ENCODE results near the gene NLRP13. TPM values are rescaled to one million over a fixed set of nuclear protein-coding genes. Genes with fewer than 3 reads are reported as not detected.

Gene NLRP13
- total and polyA plus RNA-seq, 2 of the 4 experiments (the other 2 are of a cell fraction), result not detected

DNA sequence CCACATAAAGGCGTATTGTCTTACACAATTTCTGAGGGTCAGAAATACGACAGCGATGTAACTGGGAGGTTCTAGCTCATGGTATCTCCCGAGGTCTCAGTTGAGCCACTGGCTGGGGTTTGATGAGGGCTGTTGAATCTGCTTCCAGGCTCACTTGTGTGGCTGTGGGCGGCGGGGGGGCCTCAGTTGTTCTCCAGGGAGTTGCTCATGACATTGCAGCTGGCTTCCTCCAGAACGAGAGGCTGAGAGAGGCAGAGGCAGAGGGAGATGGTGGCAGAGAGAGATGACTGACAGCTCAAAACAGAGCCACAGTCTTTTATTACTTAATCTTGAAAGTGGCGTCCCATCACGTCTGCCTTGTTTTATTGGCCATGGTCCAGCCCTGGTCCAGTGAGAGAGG is 48.3 kb upstream of the NLRP13 start:
- no CpG with 5 or more reads among the region's 9 CpGs for WGBS, 2 experiments (ENCODE audit: extremely low coverage in 2 of 2, insufficient read length in 1 of 2)
- DNase-seq, result no peak

More for the DNA sequence above, 48.3 kb upstream of the NLRP13 start:
- Histone ChIP-seq H3K4me2 (ENCODE audit: low read depth, low read length) (no peak overlapping the region), H2BK15ac (ENCODE audit: low read depth, low read length) (no peak overlapping the region), H3K18ac (ENCODE audit: low read depth, low read length) (no peak overlapping the region), H2AK5ac (ENCODE audit: low read depth, low read length) (no peak overlapping the region), H3K14ac (replicated peaks; ENCODE audit: low read depth, low read length) (no peak overlapping the region), H3K56ac (ENCODE audit: extremely low read depth, insufficient read depth, low read length) (no peak overlapping the region), H2AK9ac (replicated peaks; ENCODE audit: low read depth, low read length, poor library complexity) (no peak overlapping the region), H3K9ac (ENCODE audit: low read depth, low read length) (no peak overlapping the region), H4K8ac (ENCODE audit: low read depth in 2 of 2, low read length in 2 of 2) (no peak overlapping the region), H3K4me3 (ENCODE audit: insufficient read depth, low read depth, low read length) (no peak overlapping the region), H2AFZ (replicated peaks; ENCODE audit: low read length, poor library complexity) (no peak overlapping the region), H3K9me3 (ENCODE audit: control insufficient read depth, insufficient read depth, low read length) (peaks cover 24% of the 10 kb centered on the region), H4K5ac (ENCODE audit: low read depth, low read length) (no peak overlapping the region), H3K9me1 (ENCODE audit: insufficient read depth, low read length) (no peaks in the 10 kb centered on the region), H4K91ac (ENCODE audit: insufficient read depth, low read depth, low read length) (no peak overlapping the region), H4K20me1 (ENCODE audit: insufficient read depth, low read length) (no peaks in the 10 kb centered on the region), H3K4me1 (ENCODE audit: control insufficient read depth, insufficient read depth, low read length) (no peaks in the 10 kb centered on the region), H3K79me1 (ENCODE audit: low read depth in 1 of 2, low read length in 2 of 2) (no peaks in the 10 kb centered on the region), H3K4ac (ENCODE audit: low read depth, low read length) (no peak overlapping the region), H3K23ac (ENCODE audit: low read depth, low read length) (no peak overlapping the region), H3K27ac (ENCODE audit: insufficient read depth, low read length) (no peak overlapping the region), H2BK5ac (ENCODE audit: low read depth, low read length, poor library complexity, severe bottlenecking) (no peak overlapping the region), H2BK20ac (ENCODE audit: low read depth, low read length) (no peak overlapping the region), H2BK120ac (ENCODE audit: low read depth, low read length) (no peak overlapping the region), H3K36me3 (ENCODE audit: control insufficient read depth, insufficient read depth, low read length) (no peaks in the 10 kb centered on the region), H3K27me3 (ENCODE audit: control insufficient read depth, insufficient read depth, low read length) (no peaks in the 10 kb centered on the region)
- ChIA-PET CTCF (no interaction called here), POLR2A (ENCODE audit: unreplicated experiment) (no interaction called here)
- TF ChIP-seq RCOR1 (IDR thresholded peaks at IDR 0.05; ENCODE audit: insufficient replicate concordance, low read length) (no peak), NFE2L2 (IDR thresholded peaks at IDR 0.05; ENCODE audit: low read depth, low read length) (no peak), MAZ (IDR thresholded peaks at IDR 0.05; ENCODE audit: borderline replicate concordance, low read depth, low read length) (no peak), CHD1 (IDR thresholded peaks at IDR 0.05; ENCODE audit: low read depth, low read length) (no peak), FOS (IDR thresholded peaks at IDR 0.05; ENCODE audit: low read depth, low read length) (no peak), RFX5 (IDR thresholded peaks at IDR 0.05; ENCODE audit: low read depth, low read length) (no peak), SMC3 (IDR thresholded peaks at IDR 0.05; ENCODE audit: low read depth, low read length) (no peak), BHLHE40 (IDR thresholded peaks at IDR 0.05; ENCODE audit: low read depth, low read length) (no peak), CEBPB (IDR thresholded peaks at IDR 0.05; ENCODE audit: low read depth, low read length) (no peak), RAD21 (IDR thresholded peaks at IDR 0.05; ENCODE audit: low read length) (no peak)
- TF ChIP-seq, protein P1, sequence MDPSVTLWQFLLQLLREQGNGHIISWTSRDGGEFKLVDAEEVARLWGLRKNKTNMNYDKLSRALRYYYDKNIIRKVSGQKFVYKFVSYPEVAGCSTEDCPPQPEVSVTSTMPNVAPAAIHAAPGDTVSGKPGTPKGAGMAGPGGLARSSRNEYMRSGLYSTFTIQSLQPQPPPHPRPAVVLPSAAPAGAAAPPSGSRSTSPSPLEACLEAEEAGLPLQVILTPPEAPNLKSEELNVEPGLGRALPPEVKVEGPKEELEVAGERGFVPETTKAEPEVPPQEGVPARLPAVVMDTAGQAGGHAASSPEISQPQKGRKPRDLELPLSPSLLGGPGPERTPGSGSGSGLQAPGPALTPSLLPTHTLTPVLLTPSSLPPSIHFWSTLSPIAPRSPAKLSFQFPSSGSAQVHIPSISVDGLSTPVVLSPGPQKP (IDR thresholded peaks at IDR 0.05; ENCODE audit: borderline replicate concordance, low read depth, low read length), result no peak
- TF ChIP-seq, protein P2, sequence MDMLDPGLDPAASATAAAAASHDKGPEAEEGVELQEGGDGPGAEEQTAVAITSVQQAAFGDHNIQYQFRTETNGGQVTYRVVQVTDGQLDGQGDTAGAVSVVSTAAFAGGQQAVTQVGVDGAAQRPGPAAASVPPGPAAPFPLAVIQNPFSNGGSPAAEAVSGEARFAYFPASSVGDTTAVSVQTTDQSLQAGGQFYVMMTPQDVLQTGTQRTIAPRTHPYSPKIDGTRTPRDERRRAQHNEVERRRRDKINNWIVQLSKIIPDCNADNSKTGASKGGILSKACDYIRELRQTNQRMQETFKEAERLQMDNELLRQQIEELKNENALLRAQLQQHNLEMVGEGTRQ (IDR thresholded peaks at IDR 0.05; ENCODE audit: low read depth, low read length), result no peak
- TF ChIP-seq, protein P3, sequence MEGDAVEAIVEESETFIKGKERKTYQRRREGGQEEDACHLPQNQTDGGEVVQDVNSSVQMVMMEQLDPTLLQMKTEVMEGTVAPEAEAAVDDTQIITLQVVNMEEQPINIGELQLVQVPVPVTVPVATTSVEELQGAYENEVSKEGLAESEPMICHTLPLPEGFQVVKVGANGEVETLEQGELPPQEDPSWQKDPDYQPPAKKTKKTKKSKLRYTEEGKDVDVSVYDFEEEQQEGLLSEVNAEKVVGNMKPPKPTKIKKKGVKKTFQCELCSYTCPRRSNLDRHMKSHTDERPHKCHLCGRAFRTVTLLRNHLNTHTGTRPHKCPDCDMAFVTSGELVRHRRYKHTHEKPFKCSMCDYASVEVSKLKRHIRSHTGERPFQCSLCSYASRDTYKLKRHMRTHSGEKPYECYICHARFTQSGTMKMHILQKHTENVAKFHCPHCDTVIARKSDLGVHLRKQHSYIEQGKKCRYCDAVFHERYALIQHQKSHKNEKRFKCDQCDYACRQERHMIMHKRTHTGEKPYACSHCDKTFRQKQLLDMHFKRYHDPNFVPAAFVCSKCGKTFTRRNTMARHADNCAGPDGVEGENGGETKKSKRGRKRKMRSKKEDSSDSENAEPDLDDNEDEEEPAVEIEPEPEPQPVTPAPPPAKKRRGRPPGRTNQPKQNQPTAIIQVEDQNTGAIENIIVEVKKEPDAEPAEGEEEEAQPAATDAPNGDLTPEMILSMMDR (conservative IDR thresholded peaks at IDR 0.05; ENCODE audit: low read depth, low read length), result no peak
- in situ Hi-C loops (cut with MboI; ENCODE audit: low sequenced_read_pairs), result no loop called here
- intact Hi-C loops (cut with micrococcal nuclease), result no loop called here
- no peak for ATAC-seq (ENCODE audit: low read depth)
- BruUV-seq (replicated peaks), result no TSS peak
- dilution Hi-C loops (cut with HindIII; ENCODE audit: low sequenced_read_pairs, unreplicated experiment), result no loop called here
